K562 treated with DMSO at 1 percent for 4 hours (cell line): ENCODE measurements around the gene STARD5. TPM values are rescaled to one million over a fixed set of nuclear protein-coding genes. Genes with fewer than 3 reads are reported as not detected.

Experiments used
- total RNA-seq: library from RNA; unstranded; fragments of 300-600 nt; gene quantifications from 2 replicates; pipeline ENCODE4 v1.2.3, GENCODE V29; 2022; ENCODE audit not compliant: insufficient read depth

STARD5 gene
- total RNA-seq = 5.3 and 7.2 TPM in 2 replicates

DNA sequence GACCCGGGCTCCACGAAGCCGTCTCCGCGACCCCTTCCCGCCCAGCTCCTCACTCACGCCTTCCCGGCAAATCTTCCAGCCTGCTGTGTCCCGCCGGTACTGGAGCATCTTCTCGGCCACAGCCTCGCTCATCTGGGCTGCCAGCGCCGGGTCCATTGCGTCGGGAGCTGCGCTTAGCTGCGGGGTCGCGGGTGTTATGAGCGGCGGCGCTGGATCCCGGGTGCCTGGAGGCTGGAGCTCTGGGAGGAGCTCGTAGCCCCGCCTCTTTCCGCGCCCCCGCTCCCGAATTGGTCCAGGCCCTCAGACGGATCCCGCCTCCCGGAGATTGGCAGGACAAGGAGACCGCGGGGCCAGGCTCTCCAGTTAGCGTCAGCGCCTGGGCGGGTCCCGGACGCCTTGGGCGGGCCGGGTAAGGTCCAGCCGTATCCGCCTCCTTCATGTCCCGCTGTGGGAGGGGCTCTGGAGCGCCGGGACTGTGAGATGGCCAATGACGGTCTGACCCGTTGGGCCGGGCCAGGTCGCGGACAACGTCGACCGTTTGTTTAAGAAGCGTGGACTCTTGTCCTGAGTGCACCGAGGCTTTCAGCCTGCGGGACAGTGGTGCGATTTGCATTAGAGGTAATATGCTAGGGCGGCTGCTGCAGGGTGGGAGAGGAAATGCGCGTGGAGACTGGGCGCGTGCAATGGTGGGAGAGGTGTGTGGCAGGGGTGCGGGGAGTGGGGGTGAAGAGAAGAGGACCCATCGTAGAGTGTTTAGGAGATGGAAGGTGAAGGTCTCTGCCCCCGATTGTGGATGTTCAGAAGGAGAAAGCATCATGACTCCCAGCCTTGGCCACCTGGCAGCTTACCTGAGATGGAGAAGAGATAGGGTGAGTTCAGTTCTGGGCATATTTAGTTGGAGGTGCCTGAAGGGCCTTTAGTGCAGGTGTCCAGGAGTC lies at the start of gene STARD5:
TSS of gene STARD5 (minus strand) at position 198 of the 938 bp plus-strand sequence. CDS start at position 156, 42 bp downstream.

Other genes with a start within 250 kb of the STARD5 start
- gene CFAP161, start 189.9 kb downstream of the STARD5 start, total RNA-seq = 4.6 and 11.5 TPM in 2 replicates
- gene IL16, start 127.3 kb downstream of the STARD5 start, total RNA-seq = 3.1 and 8.4 TPM in 2 replicates
- not detected in 2 replicates for gene TMC3, start 50.1 kb upstream of the STARD5 start, total RNA-seq